Medulla oblongata (tissue), 1 donor: ENCODE measurements around the gene FARP1.
"Not testable (repeated sequence)": the region's sequence is repeated elsewhere in the genome, so short reads cannot be mapped to it uniquely, and the experiment has no call there.

Experiments used
- DNase-seq: peaks from one replicate; pipeline ENCODE4 v3.0.0-alpha.2; 2015; ENCODE audit errors: extremely low spot score

Gene FARP1

GRCh38 chr13:98224557-98224956 lies 81.7 kb downstream of the FARP1 start:
- no peak for DNase-seq

DNA sequence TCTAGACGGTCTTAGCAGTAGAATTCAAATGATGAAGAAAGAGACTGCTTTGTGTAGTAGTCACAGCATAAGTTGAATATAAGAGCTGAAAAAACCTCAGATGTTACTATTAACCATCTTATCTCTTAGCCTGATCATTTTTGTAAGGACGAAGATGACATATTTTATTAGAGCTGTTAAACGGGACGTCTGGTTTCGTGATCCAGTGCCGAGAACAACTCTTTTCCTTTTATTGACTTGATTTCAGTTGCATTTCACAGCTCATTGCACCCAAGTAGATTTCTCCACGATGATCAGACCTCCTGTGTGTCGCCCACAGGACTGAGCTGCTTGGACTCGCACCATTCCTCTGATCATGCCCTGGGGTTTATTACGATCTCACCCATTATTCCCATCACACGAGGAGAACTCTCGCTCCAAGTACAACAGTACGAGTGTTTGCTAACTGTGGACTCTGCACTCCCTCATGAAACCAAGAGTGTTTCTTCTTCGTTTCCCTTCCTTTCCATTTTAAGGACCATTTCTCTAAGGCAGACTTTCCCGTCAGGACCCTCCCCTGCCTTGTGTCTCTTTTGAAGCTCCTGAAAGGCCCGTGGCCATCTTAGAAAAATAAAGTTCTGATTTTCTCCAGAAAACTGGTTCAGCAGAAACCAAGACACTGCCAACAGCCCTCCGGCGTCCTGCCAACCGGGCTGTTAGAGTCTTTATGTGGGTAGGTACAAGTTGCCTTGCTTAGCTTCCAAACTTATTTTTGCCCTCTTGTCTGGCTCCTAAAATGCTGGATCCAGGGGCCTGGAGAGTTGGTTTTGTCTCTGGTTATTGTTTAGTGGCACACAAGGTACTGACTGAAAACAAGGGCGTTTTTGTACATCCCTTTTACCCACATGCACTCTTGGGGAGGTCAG lies 82.4 kb downstream of the FARP1 start:
- DNase-seq, result peak; percentile 60

- no peak for DNase-seq
Measured at GRCh38 chr13:98226496-98226895, 83.6 kb downstream of the FARP1 start.

DNA sequence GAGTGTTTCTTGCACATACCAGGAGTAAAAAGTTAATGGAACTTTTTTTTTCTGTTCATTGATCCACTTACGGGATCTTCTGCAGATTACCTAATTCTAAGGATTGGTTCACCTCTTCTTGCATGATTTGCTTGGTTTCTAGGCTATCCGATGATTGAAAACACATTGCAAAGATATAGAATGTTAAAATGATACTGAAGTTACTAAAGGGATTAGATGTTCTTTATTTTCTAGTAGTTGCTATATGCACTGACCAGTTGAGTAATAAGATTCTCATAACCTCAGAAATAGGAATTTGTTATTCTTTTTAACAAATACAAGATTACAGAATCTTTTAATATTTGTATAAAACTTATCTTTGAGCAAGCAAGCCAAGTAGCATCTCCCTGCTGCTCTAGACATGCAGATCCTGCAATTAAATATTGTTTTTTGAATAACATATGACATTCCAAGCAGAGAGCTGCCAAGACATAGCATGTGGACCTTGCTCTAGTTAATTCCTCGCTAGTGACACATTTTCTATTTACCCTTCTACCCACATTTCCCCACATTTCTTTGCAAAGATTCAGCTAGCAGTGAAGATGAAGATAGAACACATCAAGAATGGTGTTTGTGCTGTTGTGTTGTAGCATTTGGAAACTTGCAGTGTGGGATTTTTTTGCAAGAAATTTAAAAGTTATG lies 85.9 kb downstream of the FARP1 start:
- DNase-seq, result no peak

DNA sequence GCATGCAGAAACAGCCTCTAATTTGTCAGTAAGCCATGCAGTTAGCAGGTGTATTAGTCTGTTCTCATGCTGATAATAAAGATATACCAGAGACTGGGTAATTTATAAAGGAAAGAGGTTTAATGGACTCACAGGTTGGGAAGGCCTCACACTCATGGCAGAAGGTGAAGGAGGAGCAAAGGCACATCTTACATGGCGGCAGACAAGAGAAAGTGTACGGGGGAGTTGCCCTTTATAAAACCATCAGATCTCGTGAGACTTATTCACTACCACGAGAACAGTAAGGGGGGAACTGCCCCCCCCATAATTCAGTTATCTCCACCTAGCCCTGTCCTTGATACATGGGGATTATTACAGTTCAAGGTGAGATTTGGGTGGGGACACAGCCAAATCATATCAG lies 87.9 kb downstream of the FARP1 start:
- not testable (repeated sequence) for DNase-seq

GRCh38 chr13:98232456-98232855 lies 89.6 kb downstream of the FARP1 start:
- DNase-seq, result no peak

GRCh38 chr13:98233127-98233526 lies 90.2 kb downstream of the FARP1 start:
- no peak for DNase-seq

GRCh38 chr13:98234348-98234747 lies 91.5 kb downstream of the FARP1 start:
- DNase-seq, result no peak

- DNase-seq, result no peak
Measured at GRCh38 chr13:98236197-98236596, 93.3 kb downstream of the FARP1 start.

DNA sequence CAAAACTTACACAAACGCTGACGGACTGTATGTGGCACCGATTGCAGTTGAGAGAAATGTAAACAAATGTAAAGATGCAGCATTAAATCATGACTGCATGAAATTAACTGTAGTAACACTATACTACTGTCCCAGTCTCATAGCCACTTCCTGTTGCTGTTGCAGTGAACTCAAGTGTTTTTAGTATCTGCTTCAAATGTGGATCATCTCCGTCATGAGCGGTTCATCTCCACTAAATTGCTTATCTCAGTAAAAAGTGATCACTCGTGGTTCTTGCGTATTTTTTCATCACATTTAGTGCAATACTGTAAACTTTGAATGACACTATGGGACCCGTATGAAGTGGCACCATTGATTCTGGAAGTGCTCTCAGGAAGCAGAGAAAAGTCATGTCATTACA lies 94.4 kb downstream of the FARP1 start:
- DNase-seq, result no peak

DNA sequence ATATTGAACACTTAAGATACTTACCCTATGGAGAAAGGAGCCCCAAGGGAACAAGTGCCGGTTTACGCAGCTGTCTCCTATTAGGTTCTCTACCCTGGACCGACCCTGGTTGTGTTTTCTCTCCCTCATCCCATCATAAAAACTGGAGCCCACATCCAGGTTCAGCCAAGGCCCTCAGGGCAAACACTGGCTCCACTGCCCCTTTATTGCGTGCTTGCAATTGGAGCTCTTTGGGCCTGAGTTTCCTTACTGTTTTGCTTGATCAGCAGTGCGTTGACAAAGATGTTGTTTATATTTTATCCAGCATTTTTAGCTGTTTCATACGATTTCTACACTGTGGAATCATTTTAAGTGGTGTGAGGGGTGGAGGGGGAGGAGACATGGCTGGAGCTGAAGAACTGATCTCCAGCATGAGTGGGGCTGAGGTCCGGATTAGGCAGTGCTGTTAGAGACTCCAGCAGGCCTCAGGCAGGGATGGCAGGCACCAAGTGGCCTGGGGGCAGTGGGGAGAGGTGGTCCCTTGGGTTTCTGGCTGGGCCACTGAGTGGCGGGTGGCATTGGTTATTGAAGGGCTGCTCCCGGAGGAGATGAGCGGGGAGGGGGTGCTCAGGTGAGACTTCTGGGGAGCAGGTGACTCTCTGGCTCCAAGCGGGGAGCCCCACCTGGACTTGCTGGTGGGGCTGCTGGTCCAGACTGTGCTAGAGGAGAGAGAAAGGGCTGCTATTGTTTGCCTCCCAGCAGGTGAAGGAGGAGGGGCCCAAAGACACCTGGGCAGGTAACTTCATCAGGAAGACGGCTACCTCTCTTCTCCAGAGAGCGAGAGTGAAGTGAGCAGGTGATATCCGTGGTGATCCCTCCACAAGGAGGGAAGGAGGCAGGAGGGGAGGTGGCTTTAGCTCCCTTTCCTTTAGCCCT lies 96.5 kb downstream of the FARP1 start:
- DNase-seq, result no peak

- no peak for DNase-seq
Measured at GRCh38 chr13:98240135-98240534, 97.2 kb downstream of the FARP1 start.

GRCh38 chr13:98240974-98241373 lies 98.1 kb downstream of the FARP1 start:
- DNase-seq, result no peak

DNA sequence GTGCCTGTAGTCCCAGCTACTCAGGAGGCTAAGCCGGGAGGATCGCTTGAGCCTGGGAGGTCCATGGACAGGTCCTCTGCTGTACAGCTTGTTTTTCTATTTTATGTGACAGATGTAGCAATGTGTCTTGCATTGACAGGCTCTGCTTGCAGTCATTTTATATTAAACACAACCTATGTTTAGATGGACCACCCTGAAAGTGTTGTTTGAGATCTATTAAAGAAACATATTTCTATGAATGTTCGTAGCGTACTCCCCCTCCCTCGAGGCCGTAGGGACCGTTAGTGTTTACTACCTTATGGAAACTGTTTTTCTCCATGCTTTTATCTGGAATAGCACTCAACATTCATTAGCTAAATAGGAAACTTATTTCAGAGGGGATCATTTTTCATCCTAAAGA lies 99.1 kb downstream of the FARP1 start:
- DNase-seq, result no peak

DNA sequence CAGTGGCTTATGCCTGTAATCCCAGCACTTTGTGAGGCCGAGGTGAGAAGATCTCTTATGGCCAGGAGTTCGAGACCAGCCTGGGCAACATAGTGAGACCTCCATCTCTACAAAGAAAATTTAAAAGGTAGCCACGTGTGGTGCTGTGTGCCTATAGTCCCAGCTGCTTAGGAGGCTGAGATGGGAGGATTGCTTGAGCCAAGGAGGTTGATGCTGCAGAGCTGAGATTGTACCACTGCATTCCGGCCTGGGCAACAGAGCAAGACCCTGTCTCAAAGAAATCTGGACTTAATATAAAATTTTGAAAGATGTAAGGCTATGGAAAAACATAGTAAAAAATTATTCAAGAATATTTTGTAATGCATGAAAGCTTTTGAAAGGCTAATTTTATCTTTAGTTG lies 99.5 kb downstream of the FARP1 start:
- DNase-seq, result no peak

DNA sequence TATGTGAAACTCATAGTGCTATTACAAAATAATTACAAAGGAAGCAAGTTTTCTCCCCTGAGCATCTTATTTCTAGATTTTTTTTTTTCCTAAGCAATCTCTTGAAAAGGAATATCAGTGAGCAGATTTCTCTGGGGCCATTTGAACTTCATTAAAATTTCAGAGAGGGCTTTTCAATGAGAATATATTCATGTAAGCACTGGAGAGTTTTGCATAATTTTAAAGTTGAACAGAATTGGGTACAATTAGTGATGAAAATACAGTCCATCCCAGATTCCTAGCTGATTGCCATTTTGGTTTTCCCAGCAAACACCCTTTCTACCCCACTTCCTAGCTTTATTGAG lies 101.0 kb downstream of the FARP1 start:
- no peak for DNase-seq

GRCh38 chr13:98246538-98247172 lies 103.8 kb downstream of the FARP1 start:
- no peak for DNase-seq

- DNase-seq, result no peak
Measured at GRCh38 chr13:98251708-98252107, 108.8 kb downstream of the FARP1 start.

GRCh38 chr13:98252931-98253470 lies 110.1 kb downstream of the FARP1 start:
- no peak for DNase-seq

- no peak for DNase-seq
Measured at GRCh38 chr13:98253526-98253925, 110.6 kb downstream of the FARP1 start.

DNA sequence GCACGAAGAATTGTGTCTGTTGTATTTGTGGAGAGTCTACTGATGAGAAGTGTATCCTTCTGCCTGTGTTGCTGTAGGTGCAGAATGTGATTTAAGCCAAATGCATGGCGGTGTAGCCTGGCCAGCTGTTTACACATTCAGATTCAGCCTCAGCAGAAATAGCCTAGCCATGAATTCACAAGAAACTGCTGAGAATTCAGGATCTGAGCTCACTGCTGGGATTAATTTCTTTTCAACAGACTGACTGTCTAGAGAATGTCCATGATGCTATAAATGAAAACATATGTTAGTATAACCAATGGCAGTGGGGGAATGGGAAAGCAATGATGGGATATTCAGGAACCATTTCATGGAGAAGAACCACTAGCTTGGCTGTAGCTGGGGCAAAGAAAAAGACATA lies 111.6 kb downstream of the FARP1 start:
- no peak for DNase-seq
